HG03432 (cell line): ENCODE measurements around the gene KLHL35.
"Not testable (repeated sequence)": the region's sequence is repeated elsewhere in the genome, so short reads cannot be mapped to it uniquely, and the experiment has no call there.

ENCODE experiments used
- ATAC-seq: cut with Tn5 transposase; IDR thresholded peaks from one replicate; pipeline ENCODE4 v1.9.1; 2021; ENCODE audit warnings: mild to moderate bottlenecking, moderate library complexity; ENCODE audit not compliant: unreplicated experiment

The KLHL35 gene

DNA sequence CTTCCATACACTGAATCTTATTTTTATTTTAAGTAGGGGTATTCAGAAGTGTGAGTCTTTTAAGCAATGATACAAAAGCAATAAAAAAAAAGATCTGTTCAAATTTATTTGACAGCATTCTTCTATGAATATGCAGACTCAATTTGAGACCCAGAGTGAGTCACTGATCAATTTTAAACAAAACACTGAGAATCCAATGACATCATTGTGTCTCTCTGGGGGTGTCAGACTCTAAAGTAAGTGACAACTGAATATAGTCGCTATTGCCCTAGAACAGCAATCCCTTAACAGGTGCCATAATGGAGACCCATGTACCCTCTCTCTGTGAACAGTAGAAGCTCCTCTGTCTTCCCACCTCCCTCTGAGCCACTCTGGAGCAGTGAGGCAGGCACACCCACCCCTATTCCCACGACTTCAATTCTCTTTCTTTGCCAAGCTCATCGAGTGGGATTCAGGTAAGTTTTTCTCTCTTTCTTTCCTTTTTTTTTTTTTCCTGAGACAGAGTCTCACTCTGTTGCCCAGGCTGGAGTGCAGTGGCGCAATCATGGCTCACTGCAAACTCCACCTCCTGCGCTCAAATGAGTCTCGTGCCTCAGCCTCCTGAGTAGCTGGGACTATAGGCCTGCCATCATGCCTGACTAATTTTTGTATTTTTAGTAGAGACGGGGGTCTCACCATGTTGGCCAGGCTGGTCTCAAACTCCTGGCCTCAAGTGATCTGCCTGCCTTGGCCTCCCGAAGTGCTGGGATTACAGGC, 38.7 kb downstream of the KLHL35 start:
- ATAC-seq, result no peak

DNA sequence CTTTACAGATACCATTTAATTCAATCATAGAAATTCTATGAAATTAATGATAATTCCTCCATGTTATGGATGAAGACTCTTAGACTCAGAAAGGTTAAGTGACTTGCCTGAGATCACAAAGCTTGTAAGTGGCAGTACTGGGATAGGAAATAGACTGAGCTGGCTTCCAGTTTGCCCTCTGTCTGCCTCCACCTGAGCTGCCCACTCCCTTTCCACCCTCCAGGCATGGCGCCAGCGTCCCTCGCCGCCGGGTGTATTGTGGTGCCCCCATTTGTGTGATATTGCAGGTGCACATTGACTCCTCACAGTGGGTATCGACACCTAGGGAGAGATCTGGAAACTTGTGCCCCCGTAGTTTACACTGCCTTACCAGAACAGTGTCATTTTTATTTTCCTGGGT, 43.1 kb downstream of the KLHL35 start:
- no peak for ATAC-seq

DNA sequence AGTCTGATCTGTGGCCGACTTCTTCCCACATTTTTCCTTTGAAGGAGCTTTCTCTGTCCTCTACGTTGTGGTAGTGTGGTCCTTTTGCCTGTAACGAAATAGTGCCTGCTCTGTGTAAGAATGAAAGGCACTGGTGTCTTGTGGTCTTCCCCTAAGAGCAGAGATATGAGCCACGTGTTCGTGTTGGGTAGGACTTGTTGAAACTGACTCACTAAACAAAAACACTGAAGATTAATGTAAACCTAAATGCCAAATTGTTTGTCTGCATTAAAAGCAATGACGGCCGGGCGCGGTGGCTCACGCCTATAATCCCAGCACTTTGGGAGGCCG, 43.8 kb downstream of the KLHL35 start:
- ATAC-seq, result no peak

DNA sequence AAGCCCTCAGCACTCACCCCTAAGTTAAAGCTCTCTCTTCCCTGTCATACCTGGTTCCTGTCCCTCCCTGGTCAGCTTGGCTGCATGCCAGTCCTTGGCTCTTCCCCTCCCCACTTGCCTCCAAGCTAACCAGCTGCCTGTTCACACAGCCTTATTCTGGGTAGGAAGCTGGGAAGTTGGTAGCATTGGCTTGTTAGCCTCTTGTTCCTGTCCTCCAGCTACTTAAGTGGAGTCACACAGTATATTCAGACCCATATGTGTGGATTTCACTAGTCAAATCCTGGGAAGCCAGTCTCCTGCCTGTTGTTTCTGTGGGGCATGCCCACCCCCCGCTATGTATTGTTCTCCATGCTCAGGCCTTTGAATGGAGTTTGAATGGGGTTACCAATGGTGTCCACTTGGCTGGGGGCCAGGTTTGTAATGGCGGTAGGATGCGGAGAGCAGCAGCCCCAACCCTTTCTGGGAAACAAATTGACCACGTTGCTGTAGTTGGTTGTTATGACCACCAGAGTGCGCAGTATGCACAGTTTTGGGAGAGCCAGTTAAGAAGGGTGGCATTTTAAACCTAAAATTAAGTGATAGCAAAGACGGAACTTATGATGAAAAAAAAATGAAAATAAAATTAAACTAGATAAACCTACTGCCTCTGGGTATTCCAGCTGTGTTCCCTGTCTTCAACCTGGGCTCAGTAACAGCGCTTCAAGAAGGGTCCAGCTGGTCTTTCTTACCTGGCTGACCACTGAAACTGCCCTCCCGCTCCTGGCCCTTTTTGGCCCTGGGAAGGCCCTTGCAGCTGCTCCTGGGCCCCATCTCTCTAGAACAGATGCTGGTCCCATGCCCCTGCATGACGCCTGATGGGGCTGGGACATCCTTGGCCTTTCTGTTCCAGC, 44.4 kb downstream of the KLHL35 start:
- peak; percentile 40 for ATAC-seq

DNA sequence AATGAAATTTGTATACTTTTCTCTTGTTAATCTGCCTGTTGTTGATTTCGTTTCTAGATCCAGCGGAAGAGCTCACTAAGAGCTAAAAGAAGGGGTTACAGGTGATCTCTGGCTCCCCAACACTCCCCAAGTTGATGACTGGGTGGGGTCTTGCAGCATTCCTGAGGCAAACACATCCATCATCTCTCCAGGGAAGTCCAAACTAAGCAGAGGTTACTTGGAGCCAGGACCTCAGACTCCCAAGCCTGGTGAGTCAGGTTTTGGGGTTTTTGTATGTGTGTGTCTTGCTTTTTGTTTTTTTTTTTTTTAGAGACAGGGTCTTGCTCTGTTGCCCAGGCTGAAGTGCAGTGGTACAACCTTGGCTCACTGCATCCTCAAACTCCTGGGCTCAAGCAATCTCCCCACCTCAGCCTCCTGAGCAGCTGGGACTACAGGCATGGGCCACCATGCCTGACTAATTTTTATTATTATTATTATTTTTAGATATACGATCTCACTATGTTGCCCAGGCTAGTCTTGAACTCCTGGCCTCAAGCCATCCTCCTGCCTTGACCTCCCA, 45.2 kb downstream of the KLHL35 start:
- ATAC-seq, result no peak

DNA sequence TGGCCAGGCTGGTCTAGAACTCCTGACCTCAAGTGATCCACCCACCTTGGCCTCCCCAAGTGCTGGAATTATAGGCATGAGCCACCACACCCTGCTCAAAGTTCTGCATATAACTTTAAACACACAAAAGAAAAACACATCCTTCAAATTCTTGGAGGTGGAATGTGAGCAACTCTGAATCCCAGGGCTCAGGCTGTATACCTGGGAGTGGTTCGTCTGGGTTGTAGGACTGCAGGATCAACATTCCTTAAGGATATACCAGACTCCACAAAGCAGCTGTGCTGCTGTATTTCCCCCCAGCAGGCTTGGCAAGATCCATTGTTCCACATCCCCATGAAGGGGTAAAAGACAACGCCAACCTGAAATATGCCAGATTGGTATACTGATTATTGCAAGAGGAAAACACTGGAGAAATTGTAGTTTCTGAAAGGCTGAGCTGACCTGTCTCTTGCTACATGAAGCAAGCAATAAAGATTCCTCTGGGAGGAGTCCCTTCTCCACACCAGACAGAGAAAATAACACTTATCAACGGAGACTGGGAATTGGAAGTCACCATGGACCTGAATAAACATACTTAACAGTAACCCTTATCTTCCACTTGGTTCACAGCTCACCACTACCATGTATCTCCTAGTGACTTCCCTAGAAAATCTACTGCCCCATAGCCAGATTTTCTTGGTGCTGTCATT, 45.9 kb downstream of the KLHL35 start:
- ATAC-seq, result no peak

DNA sequence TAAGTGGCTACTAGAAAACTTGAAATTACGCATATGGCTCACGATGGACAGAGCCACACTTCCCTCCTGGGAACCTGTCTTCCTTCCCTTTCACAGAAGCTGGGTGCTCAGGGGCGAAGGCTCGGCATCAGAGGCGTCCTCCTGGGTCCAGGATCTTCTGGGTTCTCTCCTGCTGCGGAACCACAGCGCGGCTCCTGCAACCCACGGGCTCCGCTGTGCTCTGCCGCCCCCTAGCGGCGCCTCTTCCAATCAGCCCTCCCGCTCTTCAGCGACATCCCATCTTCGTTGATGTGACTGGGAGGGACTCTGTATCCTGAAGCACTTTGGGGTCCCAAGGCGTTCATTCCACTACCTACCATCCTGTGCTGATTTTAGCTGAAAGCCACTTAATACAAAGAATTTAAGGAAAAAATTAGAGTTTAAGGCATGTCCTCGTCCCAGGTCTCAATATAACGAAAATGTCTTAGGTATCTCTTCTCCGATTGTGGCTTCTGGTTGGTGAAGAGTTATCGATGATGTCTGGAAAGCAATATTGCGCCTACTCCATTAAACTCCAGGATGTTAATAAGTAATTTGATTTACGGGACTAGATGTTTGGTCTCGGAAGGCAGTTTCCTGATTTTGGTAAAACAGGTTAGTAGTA, 48.4 kb downstream of the KLHL35 start:
- ATAC-seq, result no peak

DNA sequence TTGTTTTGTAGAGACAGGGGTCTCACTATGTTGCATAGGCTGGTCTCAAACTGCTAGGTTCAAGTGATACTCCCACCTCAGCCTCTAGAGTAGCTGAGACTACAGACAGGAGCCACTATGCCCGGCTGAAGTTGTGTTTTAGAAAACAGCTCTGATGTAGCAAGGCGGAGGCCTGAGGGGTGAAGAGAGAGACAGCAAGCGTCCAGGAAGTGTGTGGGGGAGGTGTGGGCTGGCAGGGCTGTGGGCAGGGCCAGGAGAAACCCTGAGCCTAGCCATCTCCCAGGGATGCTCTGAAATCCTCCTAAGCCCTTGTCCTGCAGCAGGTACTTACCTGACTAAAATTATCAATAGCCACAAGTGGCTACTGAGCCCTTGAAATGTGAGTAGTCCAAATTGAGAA, 49.8 kb downstream of the KLHL35 start:
- no peak for ATAC-seq

DNA sequence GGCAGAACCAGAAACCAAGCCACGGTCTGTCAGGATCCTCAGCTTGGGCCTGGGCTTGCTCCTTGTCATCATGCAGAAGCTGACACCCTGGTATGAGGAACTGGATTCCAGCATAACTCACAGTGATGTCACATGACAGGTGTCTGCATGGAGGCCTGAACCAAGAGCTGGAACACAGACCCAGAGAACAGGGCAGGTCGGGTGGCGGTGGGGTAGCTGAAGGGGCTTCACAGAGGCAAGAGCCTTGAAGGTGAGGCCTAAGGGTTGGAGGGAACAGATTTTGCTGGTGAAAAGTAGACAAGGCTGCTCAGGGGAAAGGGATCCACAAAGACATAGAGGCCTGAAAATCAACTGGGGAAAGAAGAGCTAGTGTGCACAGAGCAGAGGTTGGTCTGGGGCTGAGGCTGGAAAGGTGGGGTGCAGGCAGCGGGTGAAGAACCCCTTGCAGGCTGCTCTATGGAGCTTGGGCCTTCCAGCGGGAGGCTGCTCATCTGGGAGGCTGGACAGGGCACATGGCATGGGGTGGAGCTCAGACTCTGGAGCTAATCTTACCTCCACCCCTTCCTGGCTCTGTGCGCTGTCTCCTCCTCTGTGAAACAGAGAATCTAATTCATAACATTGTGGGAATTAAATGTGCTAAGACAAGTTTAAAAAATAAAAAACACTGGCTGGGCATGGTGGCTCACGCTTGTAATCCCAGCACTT, 52.1 kb downstream of the KLHL35 start:
- no peak for ATAC-seq

DNA sequence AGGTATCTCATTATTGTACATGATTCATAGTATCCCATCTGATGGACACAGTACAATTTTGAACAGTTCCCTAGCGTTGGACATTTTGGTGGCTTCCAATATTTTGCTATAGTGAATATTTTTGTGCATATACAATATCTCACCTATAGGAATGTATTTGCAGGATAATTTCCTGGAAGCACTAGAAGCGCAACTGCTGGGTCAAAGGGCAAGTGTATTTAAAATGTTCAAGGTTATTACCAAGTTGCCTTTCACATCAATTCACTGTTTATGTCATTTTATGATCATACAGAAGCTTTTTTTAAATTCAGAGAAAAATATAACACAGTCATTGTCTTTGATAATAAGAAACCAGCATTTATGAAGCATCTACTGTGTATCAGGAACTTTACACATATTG, 52.8 kb downstream of the KLHL35 start:
- no peak for ATAC-seq

DNA sequence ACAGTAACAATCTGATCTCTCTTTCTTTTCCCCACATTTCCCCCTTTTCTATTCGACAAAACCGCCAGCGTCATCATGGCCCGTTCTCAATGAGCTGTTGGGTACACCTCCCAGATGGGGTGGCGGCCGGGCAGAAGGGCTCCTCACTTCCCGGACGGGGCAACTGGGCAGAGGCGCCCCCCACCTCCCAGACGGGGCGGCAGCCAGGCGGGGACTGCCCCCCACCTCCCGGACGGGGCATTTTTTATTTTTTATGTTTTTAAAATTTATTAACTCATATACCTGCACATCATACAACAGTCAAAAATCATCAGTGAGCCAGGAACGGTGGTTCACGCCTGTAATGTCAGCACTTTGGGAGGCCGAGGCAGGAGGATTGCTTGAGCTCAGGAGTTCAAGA, 54.2 kb downstream of the KLHL35 start:
- not testable (repeated sequence) for ATAC-seq

DNA sequence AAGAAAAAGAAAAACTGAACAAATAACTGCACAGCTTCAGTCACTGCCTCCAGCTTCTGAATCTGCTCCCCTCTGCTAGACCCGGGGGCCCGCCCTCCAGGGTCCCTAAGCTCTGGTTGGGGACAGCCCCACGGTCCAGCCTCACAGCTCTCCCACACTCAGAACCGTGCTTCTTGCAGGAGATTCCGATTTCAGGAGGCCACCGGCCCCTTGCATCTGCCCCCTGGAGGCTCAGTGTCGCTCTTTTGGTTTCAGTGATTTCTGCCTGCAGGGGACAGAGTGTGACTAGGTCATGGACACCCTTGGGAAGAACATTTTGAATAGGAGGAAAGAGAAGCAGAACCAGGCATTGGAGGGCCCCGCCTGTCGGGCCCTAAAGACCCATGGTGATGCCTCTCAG, 56.8 kb downstream of the KLHL35 start:
- ATAC-seq, result no peak

DNA sequence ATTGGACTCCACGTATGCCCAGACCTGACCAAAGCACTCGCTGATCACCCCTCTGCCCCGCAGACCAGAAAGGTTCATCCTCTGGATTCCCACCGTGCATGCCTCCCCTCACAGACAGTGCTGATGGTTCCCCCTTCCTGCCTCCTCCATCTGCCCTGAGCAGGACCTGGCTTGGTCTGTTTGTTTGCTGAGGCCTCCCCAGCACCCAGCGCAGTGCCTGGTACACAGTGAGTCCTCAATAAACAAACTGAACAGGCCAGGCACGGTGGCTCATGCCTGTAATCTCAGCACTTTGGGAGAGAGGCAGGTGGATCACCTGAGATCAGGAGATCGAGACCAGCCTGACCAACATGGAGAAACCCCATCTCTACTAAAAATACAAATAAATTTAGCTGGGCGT, 57.4 kb downstream of the KLHL35 start:
- ATAC-seq, result no peak

DNA sequence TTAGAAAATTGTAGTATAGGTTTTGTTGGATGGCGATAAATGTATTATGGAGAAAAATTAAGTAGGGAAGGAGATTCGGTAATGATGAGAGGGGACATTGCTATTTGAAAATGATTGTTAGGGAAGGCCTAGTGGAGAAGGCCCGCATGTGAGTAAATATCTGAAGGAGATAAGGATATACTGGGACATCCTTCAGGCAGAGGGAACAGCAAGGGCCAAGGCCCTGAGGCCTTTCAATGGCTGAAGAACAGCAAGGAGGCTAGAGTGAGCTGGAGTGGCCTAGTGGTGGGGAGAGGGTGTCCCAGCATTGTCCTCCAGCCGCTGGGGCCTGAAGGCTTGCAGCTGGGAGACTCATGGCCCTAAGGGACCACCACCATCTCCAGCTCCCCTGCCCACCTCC, 58.4 kb downstream of the KLHL35 start:
- no peak for ATAC-seq

DNA sequence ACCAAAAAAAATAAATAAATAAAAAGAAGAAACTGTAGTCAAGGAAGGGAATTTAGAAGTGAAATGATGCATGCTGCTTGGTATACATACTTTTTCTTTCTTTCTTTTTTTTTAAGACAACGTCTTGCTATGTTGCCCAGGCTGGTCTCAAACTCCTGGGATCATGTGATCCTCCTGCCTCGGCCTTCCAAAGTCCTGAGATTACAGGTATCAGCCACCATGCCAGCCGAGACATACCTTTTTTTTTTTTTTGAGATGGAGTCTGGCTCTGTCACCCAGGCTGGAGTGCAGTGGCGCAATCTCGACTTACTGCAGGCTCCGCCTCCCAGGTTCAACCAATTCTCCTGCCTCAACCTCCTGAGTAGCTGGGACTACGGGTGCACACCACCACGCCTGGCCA, 59.8 kb downstream of the KLHL35 start:
- no peak for ATAC-seq
